ENCODE measurements around the gene BCAS1.

BCAS1 gene

DNA sequence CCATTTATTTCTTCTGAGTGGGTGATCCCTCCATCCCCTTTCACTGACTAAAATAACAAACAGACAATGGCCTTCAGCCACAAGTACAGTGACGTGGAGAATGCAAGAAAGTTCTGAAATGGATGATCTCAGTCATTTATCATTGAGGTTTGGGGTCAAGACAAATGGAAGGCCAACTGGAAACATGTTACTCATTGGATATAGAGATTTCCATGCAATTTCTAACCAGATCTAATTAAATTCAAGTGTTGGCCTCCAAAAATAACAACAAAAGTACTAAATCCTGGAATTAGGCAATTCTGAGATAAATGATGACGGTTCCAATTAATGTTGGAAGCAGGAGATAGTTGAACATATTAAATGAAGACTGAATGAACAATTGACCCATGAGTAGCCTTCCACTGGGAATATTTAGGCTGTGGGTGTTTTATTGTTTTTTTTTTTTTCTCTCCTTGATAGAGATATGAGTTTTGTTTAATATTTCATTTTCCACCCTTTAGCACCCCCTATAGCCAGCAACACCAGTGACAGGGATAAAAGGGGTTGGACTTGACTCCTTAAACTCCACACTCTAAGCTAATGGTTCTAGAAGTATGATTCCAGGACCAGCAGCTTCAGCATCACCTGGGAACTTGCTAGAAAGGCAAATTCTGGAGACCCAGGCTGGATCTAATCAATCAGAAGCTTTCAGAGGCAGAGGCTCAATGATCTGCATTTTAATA lies 112.8 kb downstream of the BCAS1 start:
- TF ChIP-seq, protein P1, sequence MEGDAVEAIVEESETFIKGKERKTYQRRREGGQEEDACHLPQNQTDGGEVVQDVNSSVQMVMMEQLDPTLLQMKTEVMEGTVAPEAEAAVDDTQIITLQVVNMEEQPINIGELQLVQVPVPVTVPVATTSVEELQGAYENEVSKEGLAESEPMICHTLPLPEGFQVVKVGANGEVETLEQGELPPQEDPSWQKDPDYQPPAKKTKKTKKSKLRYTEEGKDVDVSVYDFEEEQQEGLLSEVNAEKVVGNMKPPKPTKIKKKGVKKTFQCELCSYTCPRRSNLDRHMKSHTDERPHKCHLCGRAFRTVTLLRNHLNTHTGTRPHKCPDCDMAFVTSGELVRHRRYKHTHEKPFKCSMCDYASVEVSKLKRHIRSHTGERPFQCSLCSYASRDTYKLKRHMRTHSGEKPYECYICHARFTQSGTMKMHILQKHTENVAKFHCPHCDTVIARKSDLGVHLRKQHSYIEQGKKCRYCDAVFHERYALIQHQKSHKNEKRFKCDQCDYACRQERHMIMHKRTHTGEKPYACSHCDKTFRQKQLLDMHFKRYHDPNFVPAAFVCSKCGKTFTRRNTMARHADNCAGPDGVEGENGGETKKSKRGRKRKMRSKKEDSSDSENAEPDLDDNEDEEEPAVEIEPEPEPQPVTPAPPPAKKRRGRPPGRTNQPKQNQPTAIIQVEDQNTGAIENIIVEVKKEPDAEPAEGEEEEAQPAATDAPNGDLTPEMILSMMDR (IDR thresholded peaks at IDR 0.05; ENCODE audit: insufficient read depth, missing control alignments), result no peak
- no peak for FAIRE-seq
- DNase-seq (ENCODE audit: insufficient read length, low spot score), result no peak

DNA sequence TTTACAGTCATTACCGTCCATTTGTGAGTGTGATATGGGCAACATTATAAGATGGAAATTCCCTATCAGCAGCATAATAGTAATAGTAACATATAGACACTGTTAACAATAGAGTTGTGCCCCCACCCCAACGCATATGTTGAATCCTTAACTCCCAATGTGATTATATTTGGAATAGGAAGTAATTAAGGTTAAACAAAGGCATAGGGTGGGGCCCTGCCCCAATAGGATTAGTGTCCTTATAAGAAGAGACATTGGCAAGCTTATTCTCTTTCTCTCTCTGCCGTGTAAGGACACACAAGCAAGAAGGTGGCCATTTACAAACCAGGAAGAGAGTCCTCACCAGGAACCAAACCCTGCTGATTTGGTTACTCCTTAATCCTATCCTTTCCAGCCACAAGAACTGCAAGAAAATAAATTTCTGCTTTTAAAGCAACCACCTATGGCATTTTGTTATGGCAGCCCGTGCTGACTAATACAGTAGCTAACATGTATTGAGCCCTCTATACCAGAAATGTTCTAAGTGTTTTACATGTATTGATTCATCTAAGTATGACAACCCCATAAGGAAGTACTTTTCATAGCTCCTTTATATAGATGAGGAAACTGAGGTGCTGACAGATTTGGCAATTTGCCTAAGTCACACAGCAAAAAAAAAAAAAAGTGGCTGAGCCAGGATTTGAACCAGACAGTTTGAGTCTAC lies 114.2 kb downstream of the BCAS1 start:
- TF ChIP-seq, protein P1 (IDR thresholded peaks at IDR 0.05; ENCODE audit: insufficient read depth, missing control alignments), result no peak
- no peak for DNase-seq (ENCODE audit: insufficient read length, low spot score)
- no peak for FAIRE-seq

DNA sequence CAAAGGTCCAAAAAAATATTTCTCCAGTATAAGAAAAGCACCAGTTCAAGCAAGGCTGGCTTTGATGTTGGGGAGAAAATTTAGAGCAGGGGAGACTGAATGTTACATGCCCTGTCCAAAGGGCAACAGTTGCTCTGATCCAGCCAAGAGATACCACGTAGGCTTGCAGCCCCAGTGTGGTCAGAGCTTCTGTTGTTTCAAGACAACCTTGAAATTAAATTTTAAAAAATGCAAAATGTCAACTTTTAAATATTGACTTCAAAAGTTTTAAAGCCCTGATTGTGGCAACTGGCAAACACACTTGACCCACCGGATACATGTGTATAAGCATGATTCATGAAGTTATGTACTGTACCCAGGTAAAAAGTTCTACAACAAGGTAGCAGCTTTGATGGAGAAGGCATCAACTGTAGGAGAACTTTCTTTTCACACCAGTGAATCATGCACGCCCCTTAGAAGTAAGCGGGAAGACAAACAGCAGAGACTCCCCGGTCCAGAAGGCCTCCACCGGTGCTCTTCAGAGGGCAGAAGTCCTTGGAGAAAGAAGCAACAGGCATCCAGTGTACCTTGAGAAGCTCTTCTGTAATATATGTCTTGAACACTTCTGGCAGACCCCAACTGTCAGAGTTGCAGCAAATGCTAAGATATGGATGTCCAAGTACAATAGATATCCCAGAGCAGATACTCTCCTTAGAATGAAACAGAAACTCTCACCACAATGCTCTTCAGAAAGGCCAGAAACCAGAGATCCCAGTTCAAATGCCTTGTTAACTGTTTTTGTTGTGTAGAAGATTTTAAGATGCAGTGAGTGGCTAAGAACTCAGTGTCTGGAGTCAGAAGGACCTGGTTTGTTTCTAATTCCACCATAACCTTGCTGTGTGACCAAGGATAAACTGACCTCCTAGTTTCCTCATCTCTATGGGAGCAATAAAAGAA lies 115.4 kb downstream of the BCAS1 start:
- no peak for DNase-seq (ENCODE audit: insufficient read length, low spot score)
- TF ChIP-seq, protein P1 (IDR thresholded peaks at IDR 0.05; ENCODE audit: insufficient read depth, missing control alignments), result no peak
- FAIRE-seq, result no peak

DNA sequence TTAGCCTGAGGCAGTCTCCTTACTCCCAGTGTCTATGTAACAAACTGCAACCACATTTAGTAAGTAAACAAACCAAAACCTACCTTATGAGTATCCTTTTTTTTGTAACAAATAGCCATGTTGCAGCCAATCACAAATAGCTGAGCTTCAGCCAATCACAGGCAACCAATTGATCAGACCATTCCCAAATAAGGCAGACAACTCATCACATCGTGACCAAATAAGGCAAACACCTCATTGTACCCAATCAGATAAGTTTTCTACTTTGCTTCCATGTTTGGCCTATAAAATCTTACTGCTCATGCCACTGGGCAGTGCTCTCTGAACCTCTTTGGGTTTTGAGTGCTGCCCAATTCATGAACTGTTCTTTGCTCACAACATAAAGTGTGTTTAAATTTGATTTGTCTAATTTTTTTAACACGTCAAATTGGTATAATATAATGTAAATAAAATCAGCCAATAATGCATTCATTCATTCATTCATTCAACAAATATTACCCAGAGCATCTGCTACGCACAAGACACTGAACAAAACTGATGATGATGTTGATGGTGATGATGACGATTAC lies 117.8 kb downstream of the BCAS1 start:
- FAIRE-seq (no peak), DNase-seq (ENCODE audit: insufficient read length, low spot score) (no peak)
- TF ChIP-seq, protein P1 (IDR thresholded peaks at IDR 0.05; ENCODE audit: insufficient read depth, missing control alignments), result no peak

DNA sequence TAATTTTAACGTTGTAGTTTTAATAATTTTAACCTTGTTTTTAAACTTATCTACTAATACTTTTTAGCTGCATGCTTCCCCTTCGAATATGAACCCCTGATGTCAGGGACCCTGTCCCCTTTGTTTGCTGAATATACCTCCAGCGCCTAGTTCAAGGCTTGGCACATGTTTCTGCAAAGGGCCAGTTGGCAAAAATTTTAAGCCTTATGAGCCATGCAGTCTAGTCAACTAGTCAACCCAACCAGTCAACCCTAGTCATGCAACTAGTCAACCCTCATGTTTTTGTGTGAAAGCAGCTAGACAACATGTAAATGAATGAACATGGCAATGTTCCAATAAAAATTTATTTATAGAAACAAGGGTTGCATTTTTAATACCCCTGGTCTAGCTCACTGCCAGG lies 119.8 kb downstream of the BCAS1 start:
- no peak for DNase-seq (ENCODE audit: insufficient read length, low spot score)
- TF ChIP-seq, protein P1 (IDR thresholded peaks at IDR 0.05; ENCODE audit: insufficient read depth, missing control alignments), result no peak
- FAIRE-seq, result no peak

DNA sequence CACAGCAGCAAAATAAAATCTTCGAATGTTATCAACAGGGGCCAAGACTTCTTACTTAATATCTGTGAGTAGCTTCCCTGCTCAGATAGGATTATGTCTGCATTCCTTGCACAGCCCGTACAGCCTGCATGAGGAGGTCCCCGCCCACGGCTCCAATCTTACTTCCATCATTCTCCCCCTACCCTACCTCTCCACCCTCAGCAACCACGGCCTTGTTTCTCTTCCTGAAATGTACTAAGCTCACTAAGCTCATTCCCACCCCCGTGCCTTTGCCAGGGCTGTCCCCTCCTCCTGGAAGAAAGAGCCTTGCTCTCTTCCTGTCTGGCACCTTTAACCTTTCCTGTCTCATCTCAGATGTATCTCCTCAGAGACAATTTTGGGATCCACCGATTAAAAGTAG lies 120.4 kb downstream of the BCAS1 start:
- DNase-seq (ENCODE audit: insufficient read length, low spot score) (no peak), FAIRE-seq (no peak)
- TF ChIP-seq, protein P1 (IDR thresholded peaks at IDR 0.05; ENCODE audit: insufficient read depth, missing control alignments), result no peak
